HepG2 (cell line): ENCODE results near the gene SLC24A4. TPM values are rescaled to one million over a fixed set of nuclear protein-coding genes. Genes with fewer than 3 reads are reported as not detected.

ENCODE experiments used
- ATAC-seq: fragments of 200-7000 bp; cut with Tn5 transposase; 3 replicates; pipeline ENCODE4 v1.9.1; 2020; ENCODE audit warnings: mild to moderate bottlenecking, moderate library complexity
- BruUV-seq: library from RNA; stranded (reverse); fragments of 400-500 nt; replicated peaks from 2 replicates; lab custom pipeline; 2021; lab: Mats Ljungman, UMichigan
- CTCF ChIA-PET: fragments of 300-600 bp; formaldehyde crosslinking; extraction: SDS; loops from one replicate; lab custom pipeline; 2021; ENCODE audit warnings: low total read pairs, inconsistent platforms, low intra/inter-chr PET ratio; lab: Yijun Ruan, JAX
- POLR2A ChIA-PET: fragments of 350-600 bp; sonication (Branson Sonifier 250); formaldehyde crosslinking; loops from one replicate; lab custom pipeline; 2020; ENCODE audit warnings: antibody characterized with exemption, inconsistent platforms; lab: Yijun Ruan, JAX
- DNase-seq: peaks from one replicate; pipeline ENCODE4 v3.0.0-alpha.2; 2015; ENCODE audit warnings: low spot score
- FAIRE-seq: peaks from 3 replicates; lab custom pipeline; 2011; peaks lifted over from hg19 to GRCh38; lab: Jason Lieb, UNC
- H2AFZ ChIP-seq: one replicate; pipeline ENCODE4 v1.6.1; 2011; ENCODE audit warnings: low read length, inconsistent platforms
- H3K27ac ChIP-seq: fragments of 300-600 bp; 3 replicates; pipeline ENCODE4 v1.8.0; 2011; ENCODE audit warnings: mixed run types, mild to moderate bottlenecking, mixed read lengths, low read length, inconsistent platforms; ENCODE audit not compliant: insufficient read depth; ENCODE audit errors: extremely low read length
- H3K27me3 ChIP-seq, 2 experiments: fragments of 200-600 bp in 1 of 2; 2 replicates in 1 of 2; 3 replicates in 1 of 2; pipeline versions ENCODE4 v1.6.0 to v1.8.0; 2011; ENCODE audit warnings: low read length in 2 of 2, mild to moderate bottlenecking in 2 of 2, moderate library complexity in 2 of 2, inconsistent platforms in 1 of 2; ENCODE audit not compliant: insufficient read depth in 2 of 2, control insufficient read depth in 1 of 2
- H3K36me3 ChIP-seq, 2 experiments: fragments of 200-600 bp in 1 of 2; replicated peaks in 1 of 2; 2 replicates in 1 of 2; 3 replicates in 1 of 2; pipeline versions ENCODE4 v1.5.1 to v1.8.0; 2011; ENCODE audit warnings: low read length in 2 of 2, inconsistent platforms in 1 of 2; ENCODE audit not compliant: insufficient read depth in 2 of 2, control insufficient read depth in 1 of 2
- H3K4me1 ChIP-seq: 2 replicates; pipeline ENCODE4 v1.5.1; 2012; ENCODE audit warnings: low read length, inconsistent platforms; ENCODE audit not compliant: insufficient read depth
- H3K4me2 ChIP-seq: 2 replicates; pipeline ENCODE4 v1.6.0; 2011; ENCODE audit warnings: low read depth, low read length, inconsistent platforms
- H3K4me3 ChIP-seq, 3 experiments: fragments of 200-600 bp in 1 of 3; sonication (generic), shearing (Covaris generic) in 1 of 3; replicated peaks in 1 of 3; 2 replicates each; pipeline ENCODE4 v1.5.1; 2011 to 2016; ENCODE audit warnings: low read length in 3 of 3, inconsistent platforms in 2 of 3, low read depth in 2 of 3, mild to moderate bottlenecking in 2 of 3, control low read depth in 1 of 3, mixed read lengths in 1 of 3; ENCODE audit not compliant: insufficient read depth in 1 of 3
- H3K79me2 ChIP-seq: one replicate; pipeline ENCODE4 v1.6.1; 2011; ENCODE audit warnings: low read length, inconsistent platforms; ENCODE audit not compliant: insufficient read depth
- H3K9ac ChIP-seq: 2 replicates; pipeline ENCODE4 v1.6.0; 2011; ENCODE audit warnings: mild to moderate bottlenecking, low read depth, low read length, inconsistent platforms; ENCODE audit not compliant: insufficient read depth
- H3K9me3 ChIP-seq: 2 replicates; pipeline ENCODE4 v1.5.1; 2012; ENCODE audit warnings: mild to moderate bottlenecking, low read length
- H4K20me1 ChIP-seq: 2 replicates; pipeline ENCODE4 v1.6.0; 2011; ENCODE audit warnings: inconsistent platforms, mild to moderate bottlenecking, low read length, moderate library complexity; ENCODE audit not compliant: insufficient read depth
- ATF7 ChIP-seq, 2 experiments: fragments of 450-650 bp in 1 of 2; sonication (generic) in 1 of 2; formaldehyde crosslinking in 1 of 2; IDR thresholded peaks; 2 replicates each; pipeline versions ENCODE4 v1.4.0 to v1.6.1; 2016 to 2020; ENCODE audit warnings: antibody characterized with exemption in 1 of 2, mild to moderate bottlenecking in 1 of 2, missing genetic modification reagents in 1 of 2
- KDM5A ChIP-seq: fragments of 200-600 bp; sonication (generic); IDR thresholded peaks from 2 replicates; pipeline ENCODE4 v1.7.0; 2018; ENCODE audit warnings: antibody characterized with exemption, mild to moderate bottlenecking, low read length, borderline replicate concordance
- MBD4 ChIP-seq: IDR thresholded peaks from 2 replicates; pipeline ENCODE4 v1.6.1; 2012; ENCODE audit warnings: low read length, inconsistent platforms, borderline replicate concordance
- NFATC3 ChIP-seq: sonication (generic); formaldehyde crosslinking; IDR thresholded peaks from 2 replicates; pipeline ENCODE4 v1.5.1; 2020; ENCODE audit warnings: mild to moderate bottlenecking, missing genetic modification reagents
- PHF20 ChIP-seq: sonication (generic); formaldehyde crosslinking; IDR thresholded peaks from 2 replicates; pipeline ENCODE4 v1.5.0; 2020; ENCODE audit warnings: mild to moderate bottlenecking, missing genetic modification reagents
- TAF15 ChIP-seq: fragments of 200-400 bp; formaldehyde crosslinking; IDR thresholded peaks from one replicate; pipeline ENCODE4 v1.6.1; 2018; ENCODE audit warnings: mild to moderate bottlenecking, low read depth, low read length; ENCODE audit not compliant: poor library complexity, severe bottlenecking
- TERF1 ChIP-seq: sonication (generic); formaldehyde crosslinking; IDR thresholded peaks from 2 replicates; pipeline ENCODE4 v1.8.0; 2022; ENCODE audit warnings: mild to moderate bottlenecking, missing genetic modification reagents, moderate library complexity
- ZIK1 ChIP-seq: sonication (generic); formaldehyde crosslinking; IDR thresholded peaks from 2 replicates; pipeline ENCODE4 v1.5.0; 2020; ENCODE audit warnings: mild to moderate bottlenecking, low read depth, missing genetic modification reagents, borderline replicate concordance
- ZNF280D ChIP-seq: sonication (generic); formaldehyde crosslinking; IDR thresholded peaks from 2 replicates; pipeline ENCODE4 v1.5.1; 2020; ENCODE audit warnings: mild to moderate bottlenecking, missing genetic modification reagents
- ZNF282 ChIP-seq: fragments of 450-650 bp; IDR thresholded peaks from 2 replicates; pipeline ENCODE4 v1.6.1; 2018; ENCODE audit not compliant: partially characterized antibody
- ZNF644 ChIP-seq: IDR thresholded peaks from 2 replicates; pipeline ENCODE4 v1.6.1; 2016; ENCODE audit warnings: low read depth
- ZNF691 ChIP-seq: sonication (generic); formaldehyde crosslinking; IDR thresholded peaks from 2 replicates; pipeline ENCODE4 v1.4.0; 2020; ENCODE audit warnings: missing genetic modification reagents, low read depth, mild to moderate bottlenecking, borderline replicate concordance
- ZSCAN22 ChIP-seq: sonication (generic); formaldehyde crosslinking; IDR thresholded peaks from 2 replicates; pipeline ENCODE4 v1.4.0; 2020; ENCODE audit warnings: mild to moderate bottlenecking, missing genetic modification reagents
- WGBS: methylation state at CpG from one replicate; pipeline ENCODE4 v1.1.6; 2017; ENCODE audit warnings: low lambda C conversion rate; 5-methylcytosine and 5-hydroxymethylcytosine counted together
- in situ Hi-C: cut with HindIII; loops from 2 replicates; pipeline ENCODE4 v1.10.0; 2017; ENCODE audit warnings: low pct_unique_long_range_greater_than_20kb; ENCODE audit not compliant: extremely low pct_ligation_motif_present
- intact Hi-C: fragments of 100-400 bp; cut with micrococcal nuclease; formaldehyde crosslinking; loops from one replicate; pipeline ENCODE4 v1.10.0; 2022; ENCODE audit not compliant: unreplicated experiment
- polyA plus RNA-seq, 8 experiments: library from polyadenylated mRNA; depleted of rRNA in 3 of 8; stranded (reverse) in 7 of 8; unstranded in 1 of 8; fragments of >200 nt; fragmentation: Illumina TruSeq in 4 of 8; extraction: Trizol in 4 of 8; gene quantifications; 2 replicates each; pipeline versions ENCODE4 v1.2.1 to v1.2.3, GENCODE V29; 2011 to 2016; ENCODE audit warnings: low read depth in 4 of 8, missing spikeins in 1 of 8, mixed read lengths in 1 of 8; ENCODE audit not compliant: insufficient read depth in 1 of 8
- total RNA-seq, 5 experiments: library from RNA; depleted of rRNA; stranded (reverse); fragments of >200 nt; fragmentation: Illumina TruSeq; extraction: Trizol; gene quantifications; 2 replicates each; pipeline ENCODE4 v1.2.3, GENCODE V29; 2016; ENCODE audit warnings: low read depth in 1 of 5

SLC24A4 gene
- total and polyA plus RNA-seq, 2 of the 13 experiments (the other 11 are each of a cell fraction or from before 2014, with no cell fraction given) = not detected

GRCh38 chr14:92493492-92493891, 170.5 kb downstream of the SLC24A4 start:
- 77% methylated on average over 16 of the region's 16 CpGs for WGBS
- Histone ChIP-seq H3K79me2 (no peaks in the 10 kb centered on the region), H3K4me1 (peaks cover 25% of the 10 kb centered on the region), H3K36me3 (no peaks in the 10 kb centered on the region), H3K27ac (no peak overlapping the region), H3K4me3 (no peak overlapping the region), H3K9ac (no peak overlapping the region), H3K27me3 (peaks cover 0 to 16% of the 10 kb centered on the region in 2 experiments; a peak in 2 of 5 replicates), H3K4me2 (no peak overlapping the region), H4K20me1 (no peaks in the 10 kb centered on the region), H3K9me3 (no peaks in the 10 kb centered on the region), H2AFZ (no peak overlapping the region)
- BruUV-seq = no TSS peak
- in situ Hi-C loops = no loop called here
- ChIA-PET POLR2A (no interaction called here), CTCF (no interaction called here)
- ATAC-seq = no peak
- TF ChIP-seq ZNF644 (CRISPR knock-in tag) (no peak), ZNF282 (no peak), ZIK1 (CRISPR knock-in tag) (no peak), ATF7 (IDR thresholded peaks at IDR 0.05) (no peak), ATF7 (CRISPR knock-in tag; IDR thresholded peaks at IDR 0.05) (no peak), TERF1 (CRISPR knock-in tag) (no peak), KDM5A (no peak), MBD4 (no peak)
- intact Hi-C loops = no loop called here
- no peak for DNase-seq
- no peak for FAIRE-seq

GRCh38 chr14:92494512-92494911, 171.5 kb downstream of the SLC24A4 start:
- Histone ChIP-seq H2AFZ (no peak overlapping the region), H3K4me1 (peaks cover 18% of the 10 kb centered on the region), H3K36me3 (no peaks in the 10 kb centered on the region), H3K4me3 (no peak overlapping the region), H3K9ac (no peak overlapping the region), H3K4me2 (no peak overlapping the region), H3K79me2 (no peaks in the 10 kb centered on the region), H3K9me3 (no peaks in the 10 kb centered on the region), H3K27me3 (peaks cover 0 to 14% of the 10 kb centered on the region in 2 experiments; a peak in 2 of 5 replicates), H4K20me1 (no peaks in the 10 kb centered on the region), H3K27ac (no peak overlapping the region)
- POLR2A ChIA-PET = no interaction called here
- BruUV-seq = no TSS peak
- no peak for ATAC-seq
- 2% methylated on average over 4 of the region's 4 CpGs for WGBS
- in situ Hi-C loops = no loop called here
- intact Hi-C loops = no loop called here
- no peak for DNase-seq
- no peak for FAIRE-seq
- CTCF ChIA-PET = no interaction called here
- TF ChIP-seq NFATC3 (CRISPR knock-in tag) (no peak), TAF15 (no peak), PHF20 (CRISPR knock-in tag) (no peak), ZNF280D (no peak), ZSCAN22 (CRISPR knock-in tag) (no peak), ZNF691 (CRISPR knock-in tag) (no peak)
